ENCODE measurements around the gene SPDYE18.
"Not testable (repeated sequence)": the region's sequence is repeated elsewhere in the genome, so short reads cannot be mapped to it uniquely, and the experiment has no call there.

GRCh38 chr7:77006127-77007110 is 55.9 kb downstream of the SPDYE18 start:
- not testable (repeated sequence) for TF ChIP-seq CTCF (IDR thresholded peaks at IDR 0.05; ENCODE audit: poor library complexity); EZH2phosphoT487 (IDR thresholded peaks at IDR 0.05; ENCODE audit: low read depth, severe bottlenecking, unreplicated experiment); EZH2 (IDR thresholded peaks at IDR 0.05; ENCODE audit: borderline replicate concordance)

Measured in hepatocyte (in vitro differentiated cells).